ENCODE results near the gene SLC25A13. TPM values are rescaled to one million over a fixed set of nuclear protein-coding genes. Genes with fewer than 3 reads are reported as not detected.

The SLC25A13 gene
- total and polyA plus RNA-seq, 2 of the 13 experiments (the other 11 are each of a cell fraction or from before 2014, with no cell fraction given), result 36.2 to 84.9 TPM

GRCh38 chr7:96161897-96162296 lies 160.0 kb downstream of the SLC25A13 start:
- no peak overlapping the region for H2AFZ ChIP-seq (ENCODE audit: low read length)
- TF ChIP-seq PTBP1 (IDR thresholded peaks at IDR 0.05; ENCODE audit: low read depth, low read length, poor library complexity, severe bottlenecking), result no peak
- no peak for TF ChIP-seq MBNL3 (CRISPR knock-in tag; conservative IDR thresholded peaks at IDR 0.05)
- no peak for TF ChIP-seq AKAP8 (CRISPR knock-in tag; IDR thresholded peaks at IDR 0.05)
- TF ChIP-seq TCF7 (IDR thresholded peaks at IDR 0.05; ENCODE audit: low read depth), result no peak
- no peak for TF ChIP-seq USF2 (IDR thresholded peaks at IDR 0.05; ENCODE audit: low read depth, low read length)
- TF ChIP-seq USF2 (CRISPR knock-in tag; IDR thresholded peaks at IDR 0.05; ENCODE audit: borderline replicate concordance), result no peak
- TF ChIP-seq GATA4 (IDR thresholded peaks at IDR 0.05; ENCODE audit: borderline replicate concordance, low read depth), result no peak
- TF ChIP-seq ZFP90 (CRISPR knock-in tag; IDR thresholded peaks at IDR 0.05; ENCODE audit: borderline replicate concordance), result no peak
- TF ChIP-seq ZNF761 (CRISPR knock-in tag; conservative IDR thresholded peaks at IDR 0.05), result no peak
- TF ChIP-seq, protein P1, sequence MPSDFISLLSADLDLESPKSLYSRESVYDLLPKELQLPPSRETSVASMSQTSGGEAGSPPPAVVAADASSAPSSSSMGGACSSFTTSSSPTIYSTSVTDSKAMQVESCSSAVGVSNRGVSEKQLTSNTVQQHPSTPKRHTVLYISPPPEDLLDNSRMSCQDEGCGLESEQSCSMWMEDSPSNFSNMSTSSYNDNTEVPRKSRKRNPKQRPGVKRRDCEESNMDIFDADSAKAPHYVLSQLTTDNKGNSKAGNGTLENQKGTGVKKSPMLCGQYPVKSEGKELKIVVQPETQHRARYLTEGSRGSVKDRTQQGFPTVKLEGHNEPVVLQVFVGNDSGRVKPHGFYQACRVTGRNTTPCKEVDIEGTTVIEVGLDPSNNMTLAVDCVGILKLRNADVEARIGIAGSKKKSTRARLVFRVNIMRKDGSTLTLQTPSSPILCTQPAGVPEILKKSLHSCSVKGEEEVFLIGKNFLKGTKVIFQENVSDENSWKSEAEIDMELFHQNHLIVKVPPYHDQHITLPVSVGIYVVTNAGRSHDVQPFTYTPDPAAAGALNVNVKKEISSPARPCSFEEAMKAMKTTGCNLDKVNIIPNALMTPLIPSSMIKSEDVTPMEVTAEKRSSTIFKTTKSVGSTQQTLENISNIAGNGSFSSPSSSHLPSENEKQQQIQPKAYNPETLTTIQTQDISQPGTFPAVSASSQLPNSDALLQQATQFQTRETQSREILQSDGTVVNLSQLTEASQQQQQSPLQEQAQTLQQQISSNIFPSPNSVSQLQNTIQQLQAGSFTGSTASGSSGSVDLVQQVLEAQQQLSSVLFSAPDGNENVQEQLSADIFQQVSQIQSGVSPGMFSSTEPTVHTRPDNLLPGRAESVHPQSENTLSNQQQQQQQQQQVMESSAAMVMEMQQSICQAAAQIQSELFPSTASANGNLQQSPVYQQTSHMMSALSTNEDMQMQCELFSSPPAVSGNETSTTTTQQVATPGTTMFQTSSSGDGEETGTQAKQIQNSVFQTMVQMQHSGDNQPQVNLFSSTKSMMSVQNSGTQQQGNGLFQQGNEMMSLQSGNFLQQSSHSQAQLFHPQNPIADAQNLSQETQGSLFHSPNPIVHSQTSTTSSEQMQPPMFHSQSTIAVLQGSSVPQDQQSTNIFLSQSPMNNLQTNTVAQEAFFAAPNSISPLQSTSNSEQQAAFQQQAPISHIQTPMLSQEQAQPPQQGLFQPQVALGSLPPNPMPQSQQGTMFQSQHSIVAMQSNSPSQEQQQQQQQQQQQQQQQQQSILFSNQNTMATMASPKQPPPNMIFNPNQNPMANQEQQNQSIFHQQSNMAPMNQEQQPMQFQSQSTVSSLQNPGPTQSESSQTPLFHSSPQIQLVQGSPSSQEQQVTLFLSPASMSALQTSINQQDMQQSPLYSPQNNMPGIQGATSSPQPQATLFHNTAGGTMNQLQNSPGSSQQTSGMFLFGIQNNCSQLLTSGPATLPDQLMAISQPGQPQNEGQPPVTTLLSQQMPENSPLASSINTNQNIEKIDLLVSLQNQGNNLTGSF (CRISPR knock-in tag; IDR thresholded peaks at IDR 0.05), result no peak
- TF ChIP-seq TARDBP (CRISPR knock-in tag; IDR thresholded peaks at IDR 0.05), result no peak
- no peak for TF ChIP-seq ASH2L (IDR thresholded peaks at IDR 0.05; ENCODE audit: insufficient read length, low read depth, low read length)
- TF ChIP-seq MYC (CRISPR knock-in tag; IDR thresholded peaks at IDR 0.05; ENCODE audit: borderline replicate concordance), result no peak
- no peak for TF ChIP-seq ZNF766 (CRISPR knock-in tag; IDR thresholded peaks at IDR 0.05; ENCODE audit: borderline replicate concordance)
- no peak for TF ChIP-seq STAT5B (CRISPR knock-in tag; IDR thresholded peaks at IDR 0.05)
- peaks cover 3 to 56% of the 10 kb centered on the region in 2 experiments for H3K36me3 ChIP-seq (replicated peaks in 1 of 2; ENCODE audit: control insufficient read depth in 1 of 2, insufficient read depth in 2 of 2, low read length in 2 of 2)
- no peaks in the 10 kb centered on the region for H3K27me3 ChIP-seq (ENCODE audit: control insufficient read depth in 1 of 2, insufficient read depth in 2 of 2, low read length in 2 of 2)
- no peak overlapping the region for H3K27ac ChIP-seq (ENCODE audit: extremely low read length, insufficient read depth, low read length)
- no peaks in the 10 kb centered on the region for H4K20me1 ChIP-seq (ENCODE audit: insufficient read depth, low read length)
- ChIA-PET CTCF (ENCODE audit: low intra/inter-chr PET ratio, low total read pairs) (no interaction called here), POLR2A (no interaction called here)
- ATAC-seq (no peak), DNase-seq (ENCODE audit: low spot score) (no peak), FAIRE-seq (no peak)
- H3K4me3 ChIP-seq (replicated peaks in 1 of 3; ENCODE audit: insufficient read depth in 1 of 3, low read depth in 2 of 3, low read length in 3 of 3), result no peak overlapping the region
- 98% methylated on average over 3 of the region's 3 CpGs for WGBS (ENCODE audit: low lambda C conversion rate)
- H3K79me2 ChIP-seq (ENCODE audit: insufficient read depth, low read length), result no peaks in the 10 kb centered on the region
- intact Hi-C loops (cut with micrococcal nuclease; ENCODE audit: unreplicated experiment), result no loop called here
- BruUV-seq (replicated peaks), result no TSS peak
- peaks cover 11% of the 10 kb centered on the region; the same call in 1 of the 2 replicates for H3K4me1 ChIP-seq (ENCODE audit: insufficient read depth, low read length)
- no peaks in the 10 kb centered on the region for H3K9me3 ChIP-seq (ENCODE audit: low read length)
- H3K4me2 ChIP-seq (ENCODE audit: low read depth, low read length), result no peak overlapping the region
- in situ Hi-C loops (cut with HindIII; ENCODE audit: extremely low pct_ligation_motif_present, low pct_unique_long_range_greater_than_20kb), result no loop called here
- no peak overlapping the region for H3K9ac ChIP-seq (ENCODE audit: insufficient read depth, low read depth, low read length)
